ENCODE results near the gene GATA5. TPM values are rescaled to one million over a fixed set of nuclear protein-coding genes. Genes with fewer than 3 reads are reported as not detected.

The GATA5 gene
- total RNA-seq, 1 experiment from 2014 or later: 1.4 TPM

DNA sequence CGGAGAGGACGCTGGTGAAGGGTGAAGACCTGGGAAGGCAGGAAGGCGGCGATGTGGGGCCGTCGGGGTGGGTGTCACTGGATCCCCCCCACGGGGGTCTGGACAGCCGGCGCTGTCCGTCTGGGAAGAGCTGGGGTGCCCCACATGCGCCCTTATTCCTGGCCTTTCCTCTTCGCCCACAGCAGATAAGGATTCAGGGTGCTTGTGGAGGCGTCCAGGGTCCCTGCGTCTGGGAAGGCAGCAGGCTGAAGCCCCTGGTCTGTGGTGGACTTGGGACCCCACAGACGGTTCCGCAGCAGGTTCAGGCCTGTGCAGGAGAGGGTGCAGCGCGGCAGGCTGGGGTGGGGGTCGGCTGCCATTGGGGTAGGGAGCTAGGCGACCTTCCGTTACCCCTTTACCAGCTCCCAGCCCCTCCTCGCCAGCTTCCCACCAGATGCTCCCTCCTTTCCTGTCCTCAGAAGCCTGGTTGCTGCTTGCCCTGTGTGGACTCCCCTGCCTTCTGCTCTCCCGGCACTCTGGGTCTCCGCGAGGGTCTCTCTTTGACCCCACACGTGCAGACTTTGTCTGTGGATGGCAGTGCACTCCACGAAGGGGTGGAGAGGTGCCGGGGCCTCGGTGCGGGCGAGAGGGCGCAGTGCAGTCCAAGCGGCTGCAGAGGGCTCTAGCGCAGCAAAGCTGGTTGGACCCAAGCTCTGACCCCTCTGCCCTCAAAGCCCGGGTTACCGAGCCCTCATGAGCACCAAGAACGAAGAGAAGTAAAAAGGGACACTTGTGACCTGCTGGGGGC is 2.1 kb upstream of the GATA5 start:
- POLR2A ChIA-PET: interaction anchor here (0.5 kb wide), 1 partner anchor 14 kb away, joined by 3 read pairs; no protein-coding TSS in a partner anchor
- H3K4me3 Mint-ChIP-seq: peak overlapping the region; percentile 55
- no peak overlapping the region for H3K27ac Mint-ChIP-seq
- H3K9me3 Mint-ChIP-seq: no peaks in the 10 kb centered on the region
- TF ChIP-seq RORB (CRISPR knock-in tag; IDR thresholded peaks at IDR 0.05) (no peak), SP1 (CRISPR knock-in tag; conservative IDR thresholded peaks at IDR 0.05) (no peak)
- TF ChIP-seq, protein P1, sequence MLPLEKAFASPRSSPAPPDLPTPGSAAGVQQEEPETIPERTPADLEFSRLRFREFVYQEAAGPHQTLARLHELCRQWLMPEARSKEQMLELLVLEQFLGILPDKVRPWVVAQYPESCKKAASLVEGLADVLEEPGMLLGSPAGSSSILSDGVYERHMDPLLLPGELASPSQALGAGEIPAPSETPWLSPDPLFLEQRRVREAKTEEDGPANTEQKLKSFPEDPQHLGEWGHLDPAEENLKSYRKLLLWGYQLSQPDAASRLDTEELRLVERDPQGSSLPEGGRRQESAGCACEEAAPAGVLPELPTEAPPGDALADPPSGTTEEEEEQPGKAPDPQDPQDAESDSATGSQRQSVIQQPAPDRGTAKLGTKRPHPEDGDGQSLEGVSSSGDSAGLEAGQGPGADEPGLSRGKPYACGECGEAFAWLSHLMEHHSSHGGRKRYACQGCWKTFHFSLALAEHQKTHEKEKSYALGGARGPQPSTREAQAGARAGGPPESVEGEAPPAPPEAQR (CRISPR knock-in tag; IDR thresholded peaks at IDR 0.05): no peak
- TF ChIP-seq, protein P2, sequence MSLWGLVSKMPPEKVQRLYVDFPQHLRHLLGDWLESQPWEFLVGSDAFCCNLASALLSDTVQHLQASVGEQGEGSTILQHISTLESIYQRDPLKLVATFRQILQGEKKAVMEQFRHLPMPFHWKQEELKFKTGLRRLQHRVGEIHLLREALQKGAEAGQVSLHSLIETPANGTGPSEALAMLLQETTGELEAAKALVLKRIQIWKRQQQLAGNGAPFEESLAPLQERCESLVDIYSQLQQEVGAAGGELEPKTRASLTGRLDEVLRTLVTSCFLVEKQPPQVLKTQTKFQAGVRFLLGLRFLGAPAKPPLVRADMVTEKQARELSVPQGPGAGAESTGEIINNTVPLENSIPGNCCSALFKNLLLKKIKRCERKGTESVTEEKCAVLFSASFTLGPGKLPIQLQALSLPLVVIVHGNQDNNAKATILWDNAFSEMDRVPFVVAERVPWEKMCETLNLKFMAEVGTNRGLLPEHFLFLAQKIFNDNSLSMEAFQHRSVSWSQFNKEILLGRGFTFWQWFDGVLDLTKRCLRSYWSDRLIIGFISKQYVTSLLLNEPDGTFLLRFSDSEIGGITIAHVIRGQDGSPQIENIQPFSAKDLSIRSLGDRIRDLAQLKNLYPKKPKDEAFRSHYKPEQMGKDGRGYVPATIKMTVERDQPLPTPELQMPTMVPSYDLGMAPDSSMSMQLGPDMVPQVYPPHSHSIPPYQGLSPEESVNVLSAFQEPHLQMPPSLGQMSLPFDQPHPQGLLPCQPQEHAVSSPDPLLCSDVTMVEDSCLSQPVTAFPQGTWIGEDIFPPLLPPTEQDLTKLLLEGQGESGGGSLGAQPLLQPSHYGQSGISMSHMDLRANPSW (CRISPR knock-in tag; conservative IDR thresholded peaks at IDR 0.05; ENCODE audit: low read depth): no peak
- TF ChIP-seq, protein P3, sequence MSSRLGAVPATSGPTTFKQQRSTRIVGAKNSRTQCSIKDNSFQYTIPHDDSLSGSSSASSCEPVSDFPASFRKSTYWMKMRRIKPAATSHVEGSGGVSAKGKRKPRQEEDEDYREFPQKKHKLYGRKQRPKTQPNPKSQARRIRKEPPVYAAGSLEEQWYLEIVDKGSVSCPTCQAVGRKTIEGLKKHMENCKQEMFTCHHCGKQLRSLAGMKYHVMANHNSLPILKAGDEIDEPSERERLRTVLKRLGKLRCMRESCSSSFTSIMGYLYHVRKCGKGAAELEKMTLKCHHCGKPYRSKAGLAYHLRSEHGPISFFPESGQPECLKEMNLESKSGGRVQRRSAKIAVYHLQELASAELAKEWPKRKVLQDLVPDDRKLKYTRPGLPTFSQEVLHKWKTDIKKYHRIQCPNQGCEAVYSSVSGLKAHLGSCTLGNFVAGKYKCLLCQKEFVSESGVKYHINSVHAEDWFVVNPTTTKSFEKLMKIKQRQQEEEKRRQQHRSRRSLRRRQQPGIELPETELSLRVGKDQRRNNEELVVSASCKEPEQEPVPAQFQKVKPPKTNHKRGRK (CRISPR knock-in tag; IDR thresholded peaks at IDR 0.05; ENCODE audit: borderline replicate concordance): 0 out of 2 replicates have a peak, but pooled peaks have one; percentile 32
- TF ChIP-seq, protein P4, sequence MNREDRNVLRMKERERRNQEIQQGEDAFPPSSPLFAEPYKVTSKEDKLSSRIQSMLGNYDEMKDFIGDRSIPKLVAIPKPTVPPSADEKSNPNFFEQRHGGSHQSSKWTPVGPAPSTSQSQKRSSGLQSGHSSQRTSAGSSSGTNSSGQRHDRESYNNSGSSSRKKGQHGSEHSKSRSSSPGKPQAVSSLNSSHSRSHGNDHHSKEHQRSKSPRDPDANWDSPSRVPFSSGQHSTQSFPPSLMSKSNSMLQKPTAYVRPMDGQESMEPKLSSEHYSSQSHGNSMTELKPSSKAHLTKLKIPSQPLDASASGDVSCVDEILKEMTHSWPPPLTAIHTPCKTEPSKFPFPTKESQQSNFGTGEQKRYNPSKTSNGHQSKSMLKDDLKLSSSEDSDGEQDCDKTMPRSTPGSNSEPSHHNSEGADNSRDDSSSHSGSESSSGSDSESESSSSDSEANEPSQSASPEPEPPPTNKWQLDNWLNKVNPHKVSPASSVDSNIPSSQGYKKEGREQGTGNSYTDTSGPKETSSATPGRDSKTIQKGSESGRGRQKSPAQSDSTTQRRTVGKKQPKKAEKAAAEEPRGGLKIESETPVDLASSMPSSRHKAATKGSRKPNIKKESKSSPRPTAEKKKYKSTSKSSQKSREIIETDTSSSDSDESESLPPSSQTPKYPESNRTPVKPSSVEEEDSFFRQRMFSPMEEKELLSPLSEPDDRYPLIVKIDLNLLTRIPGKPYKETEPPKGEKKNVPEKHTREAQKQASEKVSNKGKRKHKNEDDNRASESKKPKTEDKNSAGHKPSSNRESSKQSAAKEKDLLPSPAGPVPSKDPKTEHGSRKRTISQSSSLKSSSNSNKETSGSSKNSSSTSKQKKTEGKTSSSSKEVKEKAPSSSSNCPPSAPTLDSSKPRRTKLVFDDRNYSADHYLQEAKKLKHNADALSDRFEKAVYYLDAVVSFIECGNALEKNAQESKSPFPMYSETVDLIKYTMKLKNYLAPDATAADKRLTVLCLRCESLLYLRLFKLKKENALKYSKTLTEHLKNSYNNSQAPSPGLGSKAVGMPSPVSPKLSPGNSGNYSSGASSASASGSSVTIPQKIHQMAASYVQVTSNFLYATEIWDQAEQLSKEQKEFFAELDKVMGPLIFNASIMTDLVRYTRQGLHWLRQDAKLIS (CRISPR knock-in tag; IDR thresholded peaks at IDR 0.05; ENCODE audit: borderline replicate concordance): no peak
- H3K27me3 Mint-ChIP-seq (ENCODE audit: low read depth): peaks cover 91% of the 10 kb centered on the region
- CTCF ChIA-PET: interaction anchor here (0.6 to 3.1 kb wide), 16 partner anchors 10 to 316 kb away, joined by 3 to 26 read pairs (median 4); no protein-coding TSS in a partner anchor
- DNase-seq (ENCODE audit: low spot score) (peak; percentile 58), ATAC-seq (peak; percentile 46)
- H3K4me1 Mint-ChIP-seq: peaks cover 21% of the 10 kb centered on the region
- H3K36me3 Mint-ChIP-seq: no peaks in the 10 kb centered on the region

DNA sequence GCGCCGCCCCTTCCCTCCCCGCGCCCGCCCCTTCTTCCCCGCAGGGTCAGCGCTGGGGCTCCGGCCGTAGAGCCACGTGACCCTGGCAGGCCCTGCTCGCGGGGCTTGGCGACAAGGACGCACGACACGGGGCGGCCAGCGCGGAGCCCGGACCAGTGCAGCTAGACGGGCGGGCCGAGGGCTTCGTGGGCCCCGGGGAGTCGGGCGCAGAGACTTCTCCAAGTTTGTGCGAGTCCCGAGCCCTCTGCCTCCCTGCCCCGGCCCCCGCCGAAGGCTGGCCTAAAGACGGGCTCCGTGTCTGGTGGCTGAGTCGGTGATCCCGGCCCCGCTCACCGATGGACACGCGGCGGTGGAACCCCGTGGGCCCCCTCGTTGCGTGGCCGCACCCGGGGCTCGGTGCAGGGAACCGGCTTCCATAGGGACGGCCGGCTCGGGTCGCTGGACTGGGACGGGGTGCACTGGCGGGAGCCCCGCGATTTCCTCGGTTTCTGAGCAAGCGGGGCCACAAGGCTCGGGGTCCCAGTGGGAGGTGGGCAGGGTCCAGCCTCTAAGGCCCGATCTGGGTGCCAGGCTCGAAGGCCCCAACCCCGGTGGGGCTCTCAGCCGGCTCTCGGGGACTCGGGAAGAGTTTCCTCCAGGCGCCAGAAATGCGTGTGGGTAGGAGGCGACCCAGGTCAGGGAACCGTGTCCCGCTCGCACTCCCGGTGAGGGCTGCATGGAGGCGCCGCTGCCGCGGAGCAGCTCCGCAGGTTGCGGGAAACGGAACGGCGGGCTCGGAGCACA is 452 bp upstream of the GATA5 start:
- CTCF ChIA-PET: interaction anchor here (0.7 to 1.9 kb wide), 2 partner anchors 8 to 349 kb away, joined by 4 to 8 read pairs; no protein-coding TSS in a partner anchor
- Mint-ChIP-seq H3K4me1 (peaks cover 15% of the 10 kb centered on the region), H3K9me3 (no peaks in the 10 kb centered on the region), H3K36me3 (no peaks in the 10 kb centered on the region), H3K27me3 (ENCODE audit: low read depth) (peaks cover 81% of the 10 kb centered on the region), H3K4me3 (peak overlapping the region; percentile 67), H3K27ac (no peak overlapping the region)
- peak; percentile 8; the same call in 1 of the 2 replicates for ATAC-seq
- POLR2A ChIA-PET: no interaction called here
- peak; percentile 56 for DNase-seq (ENCODE audit: low spot score)
- TF ChIP-seq, protein P3 (CRISPR knock-in tag; IDR thresholded peaks at IDR 0.05; ENCODE audit: borderline replicate concordance): peak; percentile 90; the same call in 1 of the 2 replicates
- TF ChIP-seq, protein P5, sequence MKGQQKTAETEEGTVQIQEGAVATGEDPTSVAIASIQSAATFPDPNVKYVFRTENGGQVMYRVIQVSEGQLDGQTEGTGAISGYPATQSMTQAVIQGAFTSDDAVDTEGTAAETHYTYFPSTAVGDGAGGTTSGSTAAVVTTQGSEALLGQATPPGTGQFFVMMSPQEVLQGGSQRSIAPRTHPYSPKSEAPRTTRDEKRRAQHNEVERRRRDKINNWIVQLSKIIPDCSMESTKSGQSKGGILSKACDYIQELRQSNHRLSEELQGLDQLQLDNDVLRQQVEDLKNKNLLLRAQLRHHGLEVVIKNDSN (CRISPR knock-in tag; IDR thresholded peaks at IDR 0.05): peak; percentile 84
- TF ChIP-seq, protein P6, sequence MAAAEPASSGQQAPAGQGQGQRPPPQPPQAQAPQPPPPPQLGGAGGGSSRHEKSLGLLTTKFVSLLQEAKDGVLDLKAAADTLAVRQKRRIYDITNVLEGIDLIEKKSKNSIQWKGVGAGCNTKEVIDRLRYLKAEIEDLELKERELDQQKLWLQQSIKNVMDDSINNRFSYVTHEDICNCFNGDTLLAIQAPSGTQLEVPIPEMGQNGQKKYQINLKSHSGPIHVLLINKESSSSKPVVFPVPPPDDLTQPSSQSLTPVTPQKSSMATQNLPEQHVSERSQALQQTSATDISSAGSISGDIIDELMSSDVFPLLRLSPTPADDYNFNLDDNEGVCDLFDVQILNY (CRISPR knock-in tag; IDR thresholded peaks at IDR 0.05): 0 out of 2 replicates have a peak, but pooled peaks have one; percentile 14
- no peak for TF ChIP-seq NR3C1 (CRISPR knock-in tag; conservative IDR thresholded peaks at IDR 0.05; ENCODE audit: low read depth)
- no peak for TF ChIP-seq TCF7 (CRISPR knock-in tag; IDR thresholded peaks at IDR 0.05; ENCODE audit: low read depth)
- TF ChIP-seq, protein P7, sequence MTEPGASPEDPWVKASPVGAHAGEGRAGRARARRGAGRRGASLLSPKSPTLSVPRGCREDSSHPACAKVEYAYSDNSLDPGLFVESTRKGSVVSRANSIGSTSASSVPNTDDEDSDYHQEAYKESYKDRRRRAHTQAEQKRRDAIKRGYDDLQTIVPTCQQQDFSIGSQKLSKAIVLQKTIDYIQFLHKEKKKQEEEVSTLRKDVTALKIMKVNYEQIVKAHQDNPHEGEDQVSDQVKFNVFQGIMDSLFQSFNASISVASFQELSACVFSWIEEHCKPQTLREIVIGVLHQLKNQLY (CRISPR knock-in tag; IDR thresholded peaks at IDR 0.05): no peak
- TF ChIP-seq ZNF121 (CRISPR knock-in tag; IDR thresholded peaks at IDR 0.05): peak; percentile 52; the same call in 1 of the 2 replicates
- TF ChIP-seq, protein P8, sequence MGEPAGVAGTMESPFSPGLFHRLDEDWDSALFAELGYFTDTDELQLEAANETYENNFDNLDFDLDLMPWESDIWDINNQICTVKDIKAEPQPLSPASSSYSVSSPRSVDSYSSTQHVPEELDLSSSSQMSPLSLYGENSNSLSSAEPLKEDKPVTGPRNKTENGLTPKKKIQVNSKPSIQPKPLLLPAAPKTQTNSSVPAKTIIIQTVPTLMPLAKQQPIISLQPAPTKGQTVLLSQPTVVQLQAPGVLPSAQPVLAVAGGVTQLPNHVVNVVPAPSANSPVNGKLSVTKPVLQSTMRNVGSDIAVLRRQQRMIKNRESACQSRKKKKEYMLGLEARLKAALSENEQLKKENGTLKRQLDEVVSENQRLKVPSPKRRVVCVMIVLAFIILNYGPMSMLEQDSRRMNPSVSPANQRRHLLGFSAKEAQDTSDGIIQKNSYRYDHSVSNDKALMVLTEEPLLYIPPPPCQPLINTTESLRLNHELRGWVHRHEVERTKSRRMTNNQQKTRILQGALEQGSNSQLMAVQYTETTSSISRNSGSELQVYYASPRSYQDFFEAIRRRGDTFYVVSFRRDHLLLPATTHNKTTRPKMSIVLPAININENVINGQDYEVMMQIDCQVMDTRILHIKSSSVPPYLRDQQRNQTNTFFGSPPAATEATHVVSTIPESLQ (CRISPR knock-in tag; IDR thresholded peaks at IDR 0.05): no peak

Measured in WTC11 (cell line).